K562 (cell line): ENCODE results near the gene TRAPPC2B. TPM values are rescaled to one million over a fixed set of nuclear protein-coding genes. Genes with fewer than 3 reads are reported as not detected.

Source experiments
- ATAC-seq: fragments of 200-7000 bp; cut with Tn5 transposase; 3 replicates; pipeline ENCODE4 v1.9.1; 2020; ENCODE audit warnings: moderate library complexity
- BruUV-seq: library from RNA; stranded (reverse); fragments of 400-500 nt; replicated peaks from 2 replicates; lab custom pipeline; 2021; lab: Mats Ljungman, UMichigan
- CTCF ChIA-PET: fragments of 300-600 bp; formaldehyde crosslinking; extraction: SDS; loops from one replicate; lab custom pipeline; 2021; ENCODE audit warnings: low intra/inter-chr PET ratio; lab: Yijun Ruan, JAX
- POLR2A ChIA-PET: fragments of 300-600, 350-650 bp; sonication (Branson Sonifier 250); formaldehyde crosslinking; extraction: SDS; loops from one replicate; lab custom pipeline; 2021; ENCODE audit warnings: antibody characterized with exemption, inconsistent platforms; lab: Yijun Ruan, JAX
- DNase-seq, 4 experiments: peaks; one replicate each; pipeline versions ENCODE4 v3.0.0 to v3.0.0-alpha.2; 2011 to 2018; ENCODE audit warnings: low spot score in 3 of 4, mixed read lengths in 3 of 4; ENCODE audit errors: extremely low read depth in 1 of 4
- FAIRE-seq: peaks from 2 replicates; lab custom pipeline; 2011; peaks lifted over from hg19 to GRCh38; lab: Jason Lieb, UNC
- H2AFZ ChIP-seq: 2 replicates; pipeline ENCODE4 v1.6.0; 2011; ENCODE audit warnings: low read depth, low read length, control low read depth, inconsistent platforms
- H3K27ac ChIP-seq: fragments of 200-600 bp; 3 replicates; pipeline ENCODE4 v1.8.0; 2011; ENCODE audit warnings: low read depth, mild to moderate bottlenecking, control low read depth, inconsistent platforms, low read length, moderate library complexity, mixed read lengths; ENCODE audit errors: extremely low read depth
- H3K27me3 ChIP-seq, 2 experiments: fragments of 300-600 bp in 1 of 2; 2 replicates in 1 of 2; 3 replicates in 1 of 2; pipeline versions ENCODE4 v1.6.0 to v1.8.0; 2011; ENCODE audit warnings: inconsistent platforms in 2 of 2, low read length in 2 of 2, mild to moderate bottlenecking in 1 of 2, mixed read lengths in 1 of 2, moderate library complexity in 1 of 2; ENCODE audit not compliant: control insufficient read depth in 2 of 2, insufficient read depth in 2 of 2
- H3K36me3 ChIP-seq: fragments of 300-600 bp; 3 replicates; pipeline ENCODE4 v1.8.0; 2011; ENCODE audit warnings: mild to moderate bottlenecking, low read length, inconsistent platforms; ENCODE audit not compliant: control insufficient read depth, insufficient read depth
- H3K4me1 ChIP-seq, 2 experiments: fragments of 200-600 bp in 1 of 2; replicated peaks in 1 of 2; 2 replicates in 1 of 2; 3 replicates in 1 of 2; pipeline versions ENCODE4 v1.5.1 to v1.8.0; 2011; ENCODE audit warnings: inconsistent platforms in 2 of 2, low read length in 2 of 2, mild to moderate bottlenecking in 1 of 2, mixed read lengths in 1 of 2, moderate library complexity in 1 of 2; ENCODE audit not compliant: control insufficient read depth in 2 of 2, insufficient read depth in 2 of 2
- H3K4me2 ChIP-seq: 2 replicates; pipeline ENCODE4 v1.6.1; 2011; ENCODE audit warnings: low read length, control low read depth, inconsistent platforms, mixed read lengths; ENCODE audit not compliant: insufficient read depth
- H3K4me3 ChIP-seq: fragments of 200-600 bp; sonication (generic), shearing (Covaris generic); 2 replicates; pipeline ENCODE4 v1.5.1; 2016; ENCODE audit warnings: control low read depth, inconsistent platforms
- H3K79me2 ChIP-seq: fragments of 200-600 bp; 3 replicates; pipeline ENCODE4 v1.8.0; 2011; ENCODE audit warnings: low read length, inconsistent platforms; ENCODE audit not compliant: control insufficient read depth, insufficient read depth
- H3K9ac ChIP-seq, 2 experiments: 2 replicates each; pipeline versions ENCODE4 v1.6.0 to v1.6.1; 2011; ENCODE audit warnings: low read depth in 2 of 2, low read length in 2 of 2, control low read depth in 1 of 2, inconsistent platforms in 1 of 2, mild to moderate bottlenecking in 1 of 2, mixed read lengths in 1 of 2; ENCODE audit not compliant: insufficient read depth in 1 of 2
- H3K9me1 ChIP-seq: one replicate; pipeline ENCODE4 v1.6.0; 2011; ENCODE audit warnings: inconsistent platforms, mild to moderate bottlenecking, low read length, moderate library complexity; ENCODE audit not compliant: control insufficient read depth, insufficient read depth
- H3K9me3 ChIP-seq: replicated peaks from 2 replicates; pipeline ENCODE4 v1.5.1; 2011; ENCODE audit warnings: low read depth, low read length, inconsistent platforms; ENCODE audit not compliant: control insufficient read depth, insufficient read depth
- H4K20me1 ChIP-seq: replicated peaks from 2 replicates; pipeline ENCODE4 v1.6.1; 2011; ENCODE audit warnings: low read length, inconsistent platforms, mixed read lengths; ENCODE audit not compliant: control insufficient read depth, insufficient read depth
- ARID4B ChIP-seq: sonication (generic); formaldehyde crosslinking; IDR thresholded peaks from 2 replicates; pipeline ENCODE4 v1.8.0; 2022; ENCODE audit warnings: mild to moderate bottlenecking, missing genetic modification reagents
- GABPB1 ChIP-seq: sonication (generic); formaldehyde crosslinking; IDR thresholded peaks from 2 replicates; pipeline ENCODE4 v1.8.0; 2022; ENCODE audit warnings: mild to moderate bottlenecking, missing genetic modification reagents
- SMARCC2 ChIP-seq: fragments of 450-650 bp; IDR thresholded peaks from 2 replicates; pipeline ENCODE4 v1.6.1; 2017; ENCODE audit warnings: antibody characterized with exemption, moderate library complexity, mild to moderate bottlenecking, low read depth
- ZNF239 ChIP-seq: fragments of 250-450 bp; sonication (Bioruptor Pico); IDR thresholded peaks from 2 replicates; pipeline ENCODE4 v1.4.0; 2020; ENCODE audit warnings: mild to moderate bottlenecking
- ZNF263 ChIP-seq: sonication (generic); formaldehyde crosslinking; IDR thresholded peaks from 2 replicates; pipeline ENCODE4 v1.8.0; 2022; ENCODE audit warnings: mild to moderate bottlenecking, missing genetic modification reagents, borderline replicate concordance
- ZNF316 ChIP-seq: fragments of 450-650 bp; IDR thresholded peaks from 2 replicates; pipeline ENCODE4 v1.6.1; 2016
- ZNF384 ChIP-seq: IDR thresholded peaks from 2 replicates; pipeline ENCODE4 v1.6.1; 2012; ENCODE audit warnings: low read depth, low read length, improper control_type of control experiment
- ZNF75A ChIP-seq: fragments of 450-650 bp; formaldehyde crosslinking; IDR thresholded peaks from 2 replicates; pipeline ENCODE4 v1.4.0; 2020; ENCODE audit warnings: mild to moderate bottlenecking
- ZNF785 ChIP-seq: fragments of 250-450 bp; sonication (Bioruptor Pico); IDR thresholded peaks from 2 replicates; pipeline ENCODE4 v1.4.0; 2020; ENCODE audit warnings: mild to moderate bottlenecking
- WGBS: fragments of 100-300 bp; shearing (Covaris generic); methylation state at CpG from one replicate; pipeline ENCODE4 v1.1.6; 2016; ENCODE audit warnings: low coverage, mixed read lengths; ENCODE audit not compliant: insufficient coverage; ENCODE audit errors: missing lambda C conversion rate; 5-methylcytosine and 5-hydroxymethylcytosine counted together
- in situ Hi-C: fragments of 300-500 bp; cut with MboI; formaldehyde crosslinking; loops from 4 replicates; pipeline ENCODE4 v1.15.0; 2018; ENCODE audit warnings: inconsistent platforms, mixed read lengths
- intact Hi-C: fragments of 100-400 bp; cut with micrococcal nuclease; formaldehyde crosslinking; loops from 2 replicates; pipeline ENCODE4 v1.14.2; 2022
- polyA plus RNA-seq, 8 experiments: library from polyadenylated mRNA; depleted of rRNA in 4 of 8; stranded (reverse) in 5 of 8; unstranded in 3 of 8; fragments of >200 nt; fragmentation: Nextera tagmentation in 2 of 8; fragmentation: Illumina TruSeq in 1 of 8; extraction: Ambion mirVana in 2 of 8; extraction: Trizol in 1 of 8; gene quantifications; 2 replicates each; pipeline versions ENCODE4 v1.2.1 to v1.2.3, GENCODE V29; 2011 to 2014; ENCODE audit warnings: inconsistent platforms in 1 of 8, missing spikeins in 1 of 8
- total RNA-seq, 7 experiments: library from RNA; depleted of rRNA in 6 of 7; stranded (reverse); fragments of >200 nt in 6 of 7; fragmentation: Illumina TruSeq in 2 of 7; extraction: Trizol in 2 of 7; gene quantifications; 2 replicates each; pipeline versions ENCODE4 v1.2.1 to v1.2.3, GENCODE V29; 2011 to 2021; ENCODE audit warnings: low replicate concordance in 1 of 7
- TF ChIP-seq, protein P1 (sequence below): sonication (generic); formaldehyde crosslinking; IDR thresholded peaks from 2 replicates; pipeline ENCODE4 v1.8.1; 2023; ENCODE audit warnings: mild to moderate bottlenecking, missing genetic modification reagents

Gene TRAPPC2B
- total and polyA plus RNA-seq, 9 of the 15 experiments (the other 6 are each of a cell fraction or from before 2014, with no cell fraction given): 2.2 to 20.4 (median 4.6) TPM

DNA sequence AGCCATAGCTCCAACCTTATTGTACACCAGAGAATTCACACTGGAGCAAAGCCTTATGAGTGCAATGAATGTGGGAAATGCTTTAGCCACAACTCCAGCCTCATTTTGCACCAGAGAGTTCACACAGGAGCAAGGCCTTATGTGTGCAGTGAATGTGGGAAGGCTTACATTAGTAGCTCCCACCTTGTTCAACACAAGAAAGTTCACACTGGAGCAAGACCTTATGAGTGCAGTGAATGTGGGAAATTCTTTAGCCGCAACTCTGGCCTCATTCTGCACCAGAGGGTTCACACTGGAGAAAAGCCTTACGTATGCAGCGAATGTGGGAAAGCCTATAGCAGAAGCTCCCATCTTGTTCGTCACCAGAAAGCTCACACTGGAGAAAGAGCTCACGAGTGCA is 5.9 kb upstream of the TRAPPC2B start:
- Histone ChIP-seq H3K9ac (no peak overlapping the region), H3K79me2 (peaks cover 2% of the 10 kb centered on the region; the same call in 2 of the 3 replicates), H3K4me3 (no peak overlapping the region), H3K27ac (no peak overlapping the region), H3K27me3 (no peaks in the 10 kb centered on the region), H3K4me2 (no peak overlapping the region), H4K20me1 (no peaks in the 10 kb centered on the region), H3K4me1 (no peaks in the 10 kb centered on the region; a peak in 2 of 5 replicates), H2AFZ (no peak overlapping the region), H3K9me1 (no peaks in the 10 kb centered on the region), H3K9me3 (no peaks in the 10 kb centered on the region; the same call in 1 of the 2 replicates), H3K36me3 (peaks cover 32% of the 10 kb centered on the region)
- TF ChIP-seq ZNF239 (no peak), ZNF75A (CRISPR knock-in tag) (peak; percentile 91)
- no peak for ATAC-seq
- in situ Hi-C loops (no loop called here), intact Hi-C loops (no loop called here)
- DNase-seq: no peak
- WGBS: 71% methylated on average over 5 of the region's 5 CpGs
- ChIA-PET CTCF (no interaction called here), POLR2A (no interaction called here)
- FAIRE-seq: no peak
- BruUV-seq: no TSS peak

- 0 out of 2 replicates have a peak, but pooled peaks have one; percentile 33 for TF ChIP-seq ZNF316
- TF ChIP-seq GABPB1: no peak
- TF ChIP-seq ZNF785: no peak
- no peak for TF ChIP-seq ARID4B (CRISPR knock-in tag)
- TF ChIP-seq ZNF384: no peak
- no peak for TF ChIP-seq ZNF263 (CRISPR knock-in tag)
- TF ChIP-seq, protein P1, sequence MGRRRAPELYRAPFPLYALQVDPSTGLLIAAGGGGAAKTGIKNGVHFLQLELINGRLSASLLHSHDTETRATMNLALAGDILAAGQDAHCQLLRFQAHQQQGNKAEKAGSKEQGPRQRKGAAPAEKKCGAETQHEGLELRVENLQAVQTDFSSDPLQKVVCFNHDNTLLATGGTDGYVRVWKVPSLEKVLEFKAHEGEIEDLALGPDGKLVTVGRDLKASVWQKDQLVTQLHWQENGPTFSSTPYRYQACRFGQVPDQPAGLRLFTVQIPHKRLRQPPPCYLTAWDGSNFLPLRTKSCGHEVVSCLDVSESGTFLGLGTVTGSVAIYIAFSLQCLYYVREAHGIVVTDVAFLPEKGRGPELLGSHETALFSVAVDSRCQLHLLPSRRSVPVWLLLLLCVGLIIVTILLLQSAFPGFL (CRISPR knock-in tag): no peak
- no peak for TF ChIP-seq SMARCC2
- peaks cover 28% of the 10 kb centered on the region for H3K36me3 ChIP-seq
- BruUV-seq: no TSS peak
- peaks cover 4% of the 10 kb centered on the region for H3K9me3 ChIP-seq
- H3K9me1 ChIP-seq: no peaks in the 10 kb centered on the region
- no peak overlapping the region for H2AFZ ChIP-seq
- DNase-seq (no peak), FAIRE-seq (no peak), ATAC-seq (no peak)
- H4K20me1 ChIP-seq: no peaks in the 10 kb centered on the region
- ChIA-PET POLR2A (no interaction called here), CTCF (no interaction called here)
- H3K4me2 ChIP-seq: no peak overlapping the region
- H3K79me2 ChIP-seq: no peaks in the 10 kb centered on the region
- in situ Hi-C loops (no loop called here), intact Hi-C loops (no loop called here)
- no peak overlapping the region for H3K9ac ChIP-seq
- H3K27ac ChIP-seq: no peak overlapping the region
- H3K4me1 ChIP-seq: peaks cover 0 to 5% of the 10 kb centered on the region in 2 experiments; a peak in 1 of 5 replicates
- H3K4me3 ChIP-seq: no peak overlapping the region
- no peaks in the 10 kb centered on the region for H3K27me3 ChIP-seq
Observed at GRCh38 chr19:57359300-57359699, 4.1 kb upstream of the TRAPPC2B start.
